ENCODE results near the gene TENM4.

GRCh38 chr11:79428406-79428805 lies 12.4 kb downstream of the TENM4 start:
- TF ChIP-seq CEBPB (IDR thresholded peaks at IDR 0.05) (no peak), CHD2 (IDR thresholded peaks at IDR 0.05; ENCODE audit: low read length, partially characterized antibody) (no peak), HOXA7 (CRISPR knock-in tag; IDR thresholded peaks at IDR 0.05) (no peak), JUN (IDR thresholded peaks at IDR 0.05) (no peak), PBX3 (IDR thresholded peaks at IDR 0.05) (no peak), NR3C1 (IDR thresholded peaks at IDR 0.05) (no peak), BHLHE40 (IDR thresholded peaks at IDR 0.05; ENCODE audit: low read depth, low read length) (no peak), EHMT2 (IDR thresholded peaks at IDR 0.05; ENCODE audit: low read depth) (no peak), MYC (IDR thresholded peaks at IDR 0.05; ENCODE audit: borderline replicate concordance, low read length) (no peak), MAFK (IDR thresholded peaks at IDR 0.05; ENCODE audit: partially characterized antibody) (no peak), RARB (CRISPR knock-in tag; IDR thresholded peaks at IDR 0.05) (no peak)
- TF ChIP-seq, protein P1, sequence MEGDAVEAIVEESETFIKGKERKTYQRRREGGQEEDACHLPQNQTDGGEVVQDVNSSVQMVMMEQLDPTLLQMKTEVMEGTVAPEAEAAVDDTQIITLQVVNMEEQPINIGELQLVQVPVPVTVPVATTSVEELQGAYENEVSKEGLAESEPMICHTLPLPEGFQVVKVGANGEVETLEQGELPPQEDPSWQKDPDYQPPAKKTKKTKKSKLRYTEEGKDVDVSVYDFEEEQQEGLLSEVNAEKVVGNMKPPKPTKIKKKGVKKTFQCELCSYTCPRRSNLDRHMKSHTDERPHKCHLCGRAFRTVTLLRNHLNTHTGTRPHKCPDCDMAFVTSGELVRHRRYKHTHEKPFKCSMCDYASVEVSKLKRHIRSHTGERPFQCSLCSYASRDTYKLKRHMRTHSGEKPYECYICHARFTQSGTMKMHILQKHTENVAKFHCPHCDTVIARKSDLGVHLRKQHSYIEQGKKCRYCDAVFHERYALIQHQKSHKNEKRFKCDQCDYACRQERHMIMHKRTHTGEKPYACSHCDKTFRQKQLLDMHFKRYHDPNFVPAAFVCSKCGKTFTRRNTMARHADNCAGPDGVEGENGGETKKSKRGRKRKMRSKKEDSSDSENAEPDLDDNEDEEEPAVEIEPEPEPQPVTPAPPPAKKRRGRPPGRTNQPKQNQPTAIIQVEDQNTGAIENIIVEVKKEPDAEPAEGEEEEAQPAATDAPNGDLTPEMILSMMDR (IDR thresholded peaks at IDR 0.05): no peak
- TF ChIP-seq, protein P2, sequence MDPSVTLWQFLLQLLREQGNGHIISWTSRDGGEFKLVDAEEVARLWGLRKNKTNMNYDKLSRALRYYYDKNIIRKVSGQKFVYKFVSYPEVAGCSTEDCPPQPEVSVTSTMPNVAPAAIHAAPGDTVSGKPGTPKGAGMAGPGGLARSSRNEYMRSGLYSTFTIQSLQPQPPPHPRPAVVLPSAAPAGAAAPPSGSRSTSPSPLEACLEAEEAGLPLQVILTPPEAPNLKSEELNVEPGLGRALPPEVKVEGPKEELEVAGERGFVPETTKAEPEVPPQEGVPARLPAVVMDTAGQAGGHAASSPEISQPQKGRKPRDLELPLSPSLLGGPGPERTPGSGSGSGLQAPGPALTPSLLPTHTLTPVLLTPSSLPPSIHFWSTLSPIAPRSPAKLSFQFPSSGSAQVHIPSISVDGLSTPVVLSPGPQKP (IDR thresholded peaks at IDR 0.05; ENCODE audit: low read depth, low read length): no peak
- TF ChIP-seq, protein P3, sequence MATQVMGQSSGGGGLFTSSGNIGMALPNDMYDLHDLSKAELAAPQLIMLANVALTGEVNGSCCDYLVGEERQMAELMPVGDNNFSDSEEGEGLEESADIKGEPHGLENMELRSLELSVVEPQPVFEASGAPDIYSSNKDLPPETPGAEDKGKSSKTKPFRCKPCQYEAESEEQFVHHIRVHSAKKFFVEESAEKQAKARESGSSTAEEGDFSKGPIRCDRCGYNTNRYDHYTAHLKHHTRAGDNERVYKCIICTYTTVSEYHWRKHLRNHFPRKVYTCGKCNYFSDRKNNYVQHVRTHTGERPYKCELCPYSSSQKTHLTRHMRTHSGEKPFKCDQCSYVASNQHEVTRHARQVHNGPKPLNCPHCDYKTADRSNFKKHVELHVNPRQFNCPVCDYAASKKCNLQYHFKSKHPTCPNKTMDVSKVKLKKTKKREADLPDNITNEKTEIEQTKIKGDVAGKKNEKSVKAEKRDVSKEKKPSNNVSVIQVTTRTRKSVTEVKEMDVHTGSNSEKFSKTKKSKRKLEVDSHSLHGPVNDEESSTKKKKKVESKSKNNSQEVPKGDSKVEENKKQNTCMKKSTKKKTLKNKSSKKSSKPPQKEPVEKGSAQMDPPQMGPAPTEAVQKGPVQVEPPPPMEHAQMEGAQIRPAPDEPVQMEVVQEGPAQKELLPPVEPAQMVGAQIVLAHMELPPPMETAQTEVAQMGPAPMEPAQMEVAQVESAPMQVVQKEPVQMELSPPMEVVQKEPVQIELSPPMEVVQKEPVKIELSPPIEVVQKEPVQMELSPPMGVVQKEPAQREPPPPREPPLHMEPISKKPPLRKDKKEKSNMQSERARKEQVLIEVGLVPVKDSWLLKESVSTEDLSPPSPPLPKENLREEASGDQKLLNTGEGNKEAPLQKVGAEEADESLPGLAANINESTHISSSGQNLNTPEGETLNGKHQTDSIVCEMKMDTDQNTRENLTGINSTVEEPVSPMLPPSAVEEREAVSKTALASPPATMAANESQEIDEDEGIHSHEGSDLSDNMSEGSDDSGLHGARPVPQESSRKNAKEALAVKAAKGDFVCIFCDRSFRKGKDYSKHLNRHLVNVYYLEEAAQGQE (IDR thresholded peaks at IDR 0.05): no peak
